OCI-LY1 (cell line): ENCODE measurements around the gene SOS1.

Source experiments
- EZH2 ChIP-seq: fragments of 200-600 bp; sonication (generic), shearing (Covaris generic); IDR thresholded peaks from 2 replicates; pipeline ENCODE4 v1.8.0; 2017; ENCODE audit warnings: borderline replicate concordance, mixed run types, mild to moderate bottlenecking, antibody characterized with exemption, low read length, moderate library complexity, mixed read lengths
- TF ChIP-seq, protein P1 (sequence below): fragments of 200-600 bp; sonication (generic), shearing (Covaris generic); IDR thresholded peaks from 2 replicates; pipeline ENCODE4 v1.5.1; 2017; ENCODE audit warnings: mild to moderate bottlenecking, antibody characterized with exemption, low read length, moderate library complexity, mixed read lengths

DNA sequence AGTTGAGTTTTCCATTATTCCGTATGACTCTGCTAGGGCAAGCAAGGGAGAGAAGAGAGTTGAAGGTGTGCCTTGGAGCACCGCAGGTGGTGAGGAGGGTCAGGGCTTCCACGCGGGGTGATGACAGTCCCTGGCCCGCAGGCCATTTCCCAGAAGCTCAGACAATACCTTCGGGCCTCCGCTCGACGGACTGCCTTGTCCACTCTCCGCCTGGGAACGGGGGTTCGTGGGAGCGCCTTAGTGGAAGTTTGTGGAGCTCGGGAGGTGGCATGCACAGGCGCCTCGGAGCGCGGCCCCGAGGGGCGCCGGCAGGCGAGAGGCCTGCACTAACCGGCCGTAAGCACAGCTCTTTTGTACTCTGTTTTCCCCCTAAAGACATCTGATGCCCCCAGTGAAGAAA is 161.4 kb downstream of the SOS1 start:
- TF ChIP-seq, protein P1, sequence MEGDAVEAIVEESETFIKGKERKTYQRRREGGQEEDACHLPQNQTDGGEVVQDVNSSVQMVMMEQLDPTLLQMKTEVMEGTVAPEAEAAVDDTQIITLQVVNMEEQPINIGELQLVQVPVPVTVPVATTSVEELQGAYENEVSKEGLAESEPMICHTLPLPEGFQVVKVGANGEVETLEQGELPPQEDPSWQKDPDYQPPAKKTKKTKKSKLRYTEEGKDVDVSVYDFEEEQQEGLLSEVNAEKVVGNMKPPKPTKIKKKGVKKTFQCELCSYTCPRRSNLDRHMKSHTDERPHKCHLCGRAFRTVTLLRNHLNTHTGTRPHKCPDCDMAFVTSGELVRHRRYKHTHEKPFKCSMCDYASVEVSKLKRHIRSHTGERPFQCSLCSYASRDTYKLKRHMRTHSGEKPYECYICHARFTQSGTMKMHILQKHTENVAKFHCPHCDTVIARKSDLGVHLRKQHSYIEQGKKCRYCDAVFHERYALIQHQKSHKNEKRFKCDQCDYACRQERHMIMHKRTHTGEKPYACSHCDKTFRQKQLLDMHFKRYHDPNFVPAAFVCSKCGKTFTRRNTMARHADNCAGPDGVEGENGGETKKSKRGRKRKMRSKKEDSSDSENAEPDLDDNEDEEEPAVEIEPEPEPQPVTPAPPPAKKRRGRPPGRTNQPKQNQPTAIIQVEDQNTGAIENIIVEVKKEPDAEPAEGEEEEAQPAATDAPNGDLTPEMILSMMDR, result no peak
- TF ChIP-seq EZH2, result no peak
